Panc1 (cell line): ENCODE measurements around the gene PUSL1. TPM values are rescaled to one million over a fixed set of nuclear protein-coding genes. Genes with fewer than 3 reads are reported as not detected.

ENCODE experiments used
- ATAC-seq: fragments of 200-7000 bp; cut with Tn5 transposase; 2 replicates; pipeline ENCODE4 v1.9.1; 2020; ENCODE audit warnings: mild to moderate bottlenecking, moderate library complexity
- BruUV-seq: library from RNA; stranded (reverse); fragments of 400-500 nt; replicated peaks from 2 replicates; lab custom pipeline; 2021; lab: Mats Ljungman, UMichigan
- CTCF ChIA-PET: fragments of 300-600 bp; sonication (Branson Sonifier 250); formaldehyde crosslinking; loops from one replicate; lab custom pipeline; 2022; ENCODE audit warnings: antibody characterized with exemption; lab: Charles Lee
- POLR2A ChIA-PET: fragments of 300-600 bp; sonication (Branson Sonifier 250); formaldehyde crosslinking; loops from one replicate; lab custom pipeline; 2022; ENCODE audit warnings: antibody characterized with exemption; lab: Charles Lee
- DNase-seq: peaks from one replicate; pipeline ENCODE4 v3.0.0-alpha.2; 2010; ENCODE audit warnings: low read depth, low spot score
- H3K27ac ChIP-seq: 2 replicates; pipeline ENCODE4 v1.5.1; 2011; ENCODE audit warnings: mild to moderate bottlenecking, low read length, inconsistent platforms
- H3K27me3 ChIP-seq: fragments of 200-500 bp; sonication (Bioruptor generic); 2 replicates; pipeline ENCODE4 v1.6.0; 2014; ENCODE audit warnings: low read length, inconsistent platforms; ENCODE audit not compliant: control insufficient read depth, insufficient read depth
- H3K36me3 ChIP-seq: fragments of 200-500 bp; sonication (Bioruptor generic); 2 replicates; pipeline ENCODE4 v1.5.1; 2014; ENCODE audit warnings: inconsistent platforms, mild to moderate bottlenecking, low read length, moderate library complexity; ENCODE audit not compliant: control insufficient read depth, insufficient read depth
- H3K4me1 ChIP-seq: 2 replicates; pipeline ENCODE4 v1.5.1; 2011; ENCODE audit warnings: inconsistent platforms, mild to moderate bottlenecking, low read length, moderate library complexity; ENCODE audit not compliant: control insufficient read depth, insufficient read depth
- H3K4me3 ChIP-seq, 2 experiments: 2 replicates each; pipeline ENCODE4 v1.5.1; 2011 to 2012; ENCODE audit warnings: low read depth in 2 of 2, low read length in 2 of 2, mild to moderate bottlenecking in 2 of 2, inconsistent platforms in 1 of 2, moderate library complexity in 1 of 2
- H3K9me3 ChIP-seq: fragments of 200-500 bp; sonication (Bioruptor generic); 2 replicates; pipeline ENCODE4 v1.5.1; 2014; ENCODE audit warnings: low read depth, mild to moderate bottlenecking, inconsistent platforms, low read length, moderate library complexity; ENCODE audit not compliant: control insufficient read depth, insufficient read depth
- CTCF ChIP-seq: fragments of 450-650 bp; IDR thresholded peaks from 2 replicates; pipeline ENCODE4 v1.5.1; 2017; ENCODE audit warnings: mild to moderate bottlenecking
- POLR2AphosphoS5 ChIP-seq: IDR thresholded peaks from 2 replicates; pipeline ENCODE4 v1.6.1; 2012; ENCODE audit warnings: mild to moderate bottlenecking, low read depth, low read length, moderate library complexity
- REST ChIP-seq, 2 experiments: IDR thresholded peaks; 2 replicates each; pipeline ENCODE4 v1.6.1; 2011 to 2012; ENCODE audit warnings: low read depth in 2 of 2, control low read depth in 1 of 2, low read length in 1 of 2, mild to moderate bottlenecking in 1 of 2, moderate library complexity in 1 of 2; ENCODE audit not compliant: insufficient read depth in 1 of 2
- SIN3A ChIP-seq: IDR thresholded peaks from 2 replicates; pipeline ENCODE4 v1.6.1; 2012; ENCODE audit warnings: low read depth, mild to moderate bottlenecking, low read length, moderate library complexity, borderline replicate concordance; ENCODE audit not compliant: insufficient read depth
- TCF7L2 ChIP-seq: IDR thresholded peaks from 2 replicates; pipeline ENCODE4 v1.6.1; 2011; ENCODE audit warnings: mild to moderate bottlenecking, low read depth, low read length, inconsistent platforms
- in situ Hi-C: cut with HindIII; loops from 2 replicates; pipeline ENCODE4 v1.10.0; 2016; ENCODE audit warnings: low sequenced_read_pairs, low pct_unique_long_range_greater_than_20kb
- intact Hi-C: fragments of 100-400 bp; cut with micrococcal nuclease; formaldehyde crosslinking; loops from one replicate; pipeline ENCODE4 v1.10.0; 2022; ENCODE audit not compliant: unreplicated experiment
- total RNA-seq: library from RNA; stranded (reverse); gene quantifications from one replicate; pipeline ENCODE4 v1.2.1, GENCODE V29; 2021; ENCODE audit not compliant: unreplicated experiment

PUSL1 gene
- total RNA-seq, 1 experiment from 2014 or later = 46.9 TPM

- Histone ChIP-seq H3K27me3 (no peaks in the 10 kb centered on the region), H3K27ac (no peak overlapping the region), H3K9me3 (no peaks in the 10 kb centered on the region), H3K4me3 (no peak overlapping the region), H3K4me1 (peaks cover 19% of the 10 kb centered on the region), H3K36me3 (no peaks in the 10 kb centered on the region)
- in situ Hi-C loops (no loop called here), intact Hi-C loops (no loop called here)
- ChIA-PET CTCF (no interaction called here), POLR2A (no interaction called here)
- no TSS peak for BruUV-seq
- ATAC-seq = no peak
- no peak for TF ChIP-seq POLR2AphosphoS5
- TF ChIP-seq CTCF = no peak
- TF ChIP-seq SIN3A = no peak
- TF ChIP-seq TCF7L2 = no peak
- TF ChIP-seq REST (IDR thresholded peaks at IDR 0.05; ENCODE audit: insufficient read depth in 1 of 2, low read depth in 2 of 2, low read length in 1 of 2) = no peak
- DNase-seq = no peak
Observed at GRCh38 chr1:1340185-1340584, 31.8 kb downstream of the PUSL1 start.

- no peak overlapping the region for H3K4me3 ChIP-seq
- in situ Hi-C loops (no loop called here), intact Hi-C loops (no loop called here)
- POLR2A ChIA-PET = no interaction called here
- H3K4me1 ChIP-seq = peaks cover 27% of the 10 kb centered on the region
- DNase-seq = no peak
- H3K9me3 ChIP-seq = no peaks in the 10 kb centered on the region
- no peaks in the 10 kb centered on the region for H3K27me3 ChIP-seq
- H3K36me3 ChIP-seq = no peaks in the 10 kb centered on the region
- ATAC-seq = no peak
- H3K27ac ChIP-seq = no peak overlapping the region
- CTCF ChIA-PET = interaction anchor here (0.6 kb wide), 1 partner anchor 31 kb away, joined by 11 read pairs; no protein-coding TSS in a partner anchor
- no TSS peak for BruUV-seq
- no peak for TF ChIP-seq TCF7L2
- no peak for TF ChIP-seq POLR2AphosphoS5
- TF ChIP-seq CTCF = no peak
- no peak for TF ChIP-seq SIN3A
- TF ChIP-seq REST (IDR thresholded peaks at IDR 0.05; ENCODE audit: insufficient read depth in 1 of 2, low read depth in 2 of 2, low read length in 1 of 2) = no peak
Observed at GRCh38 chr1:1340791-1341548, 32.6 kb downstream of the PUSL1 start.
